Epithelial cell of esophagus (primary cell): ENCODE results near the gene SMARCA5.

Experiments
- DNase-seq: peaks from one replicate; pipeline ENCODE4 v3.0.0; 2010; ENCODE audit warnings: low read depth
- H3K4me3 ChIP-seq: 2 replicates; pipeline ENCODE4 v1.5.1; 2011; ENCODE audit warnings: mild to moderate bottlenecking, low read length, control low read depth
- CTCF ChIP-seq: IDR thresholded peaks from 2 replicates; pipeline ENCODE4 v1.5.1; 2011; ENCODE audit warnings: low read depth, mild to moderate bottlenecking, low read length, control low read depth, inconsistent platforms; ENCODE audit not compliant: insufficient read depth; ENCODE audit errors: missing control alignments

The SMARCA5 gene

DNA sequence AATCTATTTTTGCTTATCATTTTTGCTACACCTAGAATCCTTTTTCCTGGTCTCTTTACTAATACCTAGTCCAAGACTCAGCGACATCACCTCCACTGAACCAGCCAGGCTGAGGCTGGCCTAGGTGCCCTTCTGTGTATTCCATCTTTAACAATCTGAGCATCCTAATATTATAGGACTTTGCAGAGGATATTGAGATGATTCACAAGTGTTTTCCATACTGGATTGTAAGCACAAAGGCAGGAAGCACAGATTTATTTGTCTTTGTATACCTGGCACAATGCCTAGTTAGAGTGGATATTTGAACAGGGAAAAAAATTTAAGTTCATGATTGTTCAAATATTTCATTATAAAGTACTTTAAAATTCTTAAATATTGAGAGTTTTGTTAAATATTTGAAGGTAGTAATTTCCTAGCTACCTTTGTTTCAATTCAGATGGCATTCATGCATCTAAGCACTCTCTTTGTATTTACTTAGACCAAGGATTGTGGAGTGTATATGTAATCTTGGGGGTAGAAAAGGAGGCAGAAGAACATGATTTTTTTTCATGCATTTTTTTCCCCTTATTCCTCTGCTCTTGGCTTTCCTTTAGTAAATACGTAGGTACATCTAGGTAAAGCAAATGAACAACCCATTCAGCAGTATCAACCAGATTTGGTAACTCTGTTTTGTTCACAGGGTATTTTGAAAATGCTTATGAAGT, 18.4 kb downstream of the SMARCA5 start:
- H3K4me3 ChIP-seq = no peak overlapping the region
- DNase-seq = no peak
- no peak for TF ChIP-seq CTCF

DNA sequence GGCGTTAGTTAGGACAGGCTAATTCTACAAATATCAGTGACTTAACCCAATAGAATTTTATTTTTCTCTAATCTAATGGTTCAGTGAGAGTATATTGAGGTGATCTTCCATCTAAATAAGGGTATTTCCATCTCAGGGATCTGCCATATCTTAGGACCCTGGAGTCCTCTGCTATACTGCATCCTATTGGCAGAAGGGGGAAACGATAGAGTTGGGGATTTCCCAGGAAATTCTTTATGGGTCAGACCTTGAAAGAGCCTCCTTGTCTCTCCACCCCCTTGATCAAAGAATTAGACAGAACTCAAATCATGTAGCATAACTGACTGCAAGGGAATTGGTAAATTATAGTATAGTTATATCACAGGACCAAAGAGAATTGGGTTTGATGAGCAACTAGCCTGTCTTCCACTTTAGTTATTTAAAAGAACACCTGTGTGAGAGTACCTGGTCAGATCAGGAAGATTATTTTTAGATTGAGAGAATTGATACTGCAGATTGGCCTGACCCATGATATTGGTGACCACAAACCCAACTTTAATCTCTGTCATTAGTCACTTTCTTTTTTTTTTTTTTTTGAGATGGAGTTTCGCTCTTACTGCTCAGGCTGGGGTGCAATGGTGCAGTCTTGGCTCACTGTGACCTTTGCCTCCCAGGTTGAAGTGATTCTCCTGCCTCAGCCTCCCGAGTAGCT, 25.6 kb downstream of the SMARCA5 start:
- no peak for DNase-seq
- no peak overlapping the region for H3K4me3 ChIP-seq
- no peak for TF ChIP-seq CTCF

DNA sequence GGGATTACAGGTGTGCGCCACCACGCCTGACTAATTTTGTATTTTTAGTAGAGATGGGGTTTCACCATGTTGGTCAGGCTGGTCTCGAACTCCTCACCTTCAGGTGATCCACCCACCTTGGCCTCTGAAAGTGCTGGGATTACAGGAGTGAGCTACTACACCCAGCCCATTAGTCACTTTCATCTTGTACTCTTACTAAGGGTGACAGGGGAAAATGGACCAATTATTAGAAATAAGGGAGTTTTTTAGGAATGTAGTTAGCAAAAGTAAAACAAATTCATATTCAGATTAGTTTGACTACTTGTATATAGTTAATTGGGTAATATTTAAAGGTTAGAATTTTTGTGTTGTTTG, 26.1 kb downstream of the SMARCA5 start:
- no peak for TF ChIP-seq CTCF

GRCh38 chr4:143549928-143550327, 36.4 kb downstream of the SMARCA5 start:
- no peak for TF ChIP-seq CTCF
- no peak for DNase-seq
- H3K4me3 ChIP-seq = no peak overlapping the region

More for the DNA sequence above, 26.1 kb downstream of the SMARCA5 start:
- no peak overlapping the region for H3K4me3 ChIP-seq
- DNase-seq = no peak

- no peak for TF ChIP-seq CTCF
- no peak overlapping the region for H3K4me3 ChIP-seq
- no peak for DNase-seq
These were observed 41.5 kb downstream of the SMARCA5 start for GRCh38 chr4:143554728-143555597.

- TF ChIP-seq CTCF = no peak
- DNase-seq = peak; percentile 66
- no peak overlapping the region for H3K4me3 ChIP-seq
These were observed 42.2 kb downstream of the SMARCA5 start for GRCh38 chr4:143555676-143556075.
